GM21737 (cell line): ENCODE data around the gene TXNRD2.

Source experiments
- ATAC-seq: cut with Tn5 transposase; IDR thresholded peaks from one replicate; pipeline ENCODE4 v1.9.1; 2021; ENCODE audit warnings: mild to moderate bottlenecking, moderate library complexity; ENCODE audit not compliant: unreplicated experiment

TXNRD2 gene

DNA sequence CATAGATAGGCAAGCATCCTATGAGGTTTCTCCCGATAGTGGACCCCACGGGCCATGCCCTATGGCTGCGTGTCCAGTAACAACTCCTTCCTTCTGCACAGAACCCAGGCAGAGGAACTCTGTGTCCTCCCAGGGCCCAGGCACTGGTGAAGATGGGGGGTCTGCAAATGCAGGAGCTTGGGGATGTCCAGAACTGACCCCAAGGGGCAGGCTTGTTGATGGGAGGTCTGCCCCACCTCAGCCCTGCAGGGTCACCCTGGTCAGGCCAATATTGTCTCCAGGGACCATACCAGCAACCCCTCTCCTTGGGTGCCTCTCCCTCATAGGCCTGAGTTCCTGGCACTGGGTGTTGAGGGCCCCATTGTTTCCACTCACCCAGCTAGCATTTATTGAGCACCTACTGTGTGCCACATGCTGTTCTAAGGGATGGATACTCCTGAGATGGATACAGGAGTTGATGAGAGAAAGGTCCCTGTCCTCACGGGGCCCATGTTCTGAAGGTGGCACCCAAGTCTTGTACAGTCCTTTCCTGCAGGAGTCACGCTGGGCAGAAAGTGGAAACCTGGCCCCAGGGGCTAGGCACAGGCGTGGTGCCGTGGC lies 26.3 kb upstream of the TXNRD2 start:
- no peak for ATAC-seq

DNA sequence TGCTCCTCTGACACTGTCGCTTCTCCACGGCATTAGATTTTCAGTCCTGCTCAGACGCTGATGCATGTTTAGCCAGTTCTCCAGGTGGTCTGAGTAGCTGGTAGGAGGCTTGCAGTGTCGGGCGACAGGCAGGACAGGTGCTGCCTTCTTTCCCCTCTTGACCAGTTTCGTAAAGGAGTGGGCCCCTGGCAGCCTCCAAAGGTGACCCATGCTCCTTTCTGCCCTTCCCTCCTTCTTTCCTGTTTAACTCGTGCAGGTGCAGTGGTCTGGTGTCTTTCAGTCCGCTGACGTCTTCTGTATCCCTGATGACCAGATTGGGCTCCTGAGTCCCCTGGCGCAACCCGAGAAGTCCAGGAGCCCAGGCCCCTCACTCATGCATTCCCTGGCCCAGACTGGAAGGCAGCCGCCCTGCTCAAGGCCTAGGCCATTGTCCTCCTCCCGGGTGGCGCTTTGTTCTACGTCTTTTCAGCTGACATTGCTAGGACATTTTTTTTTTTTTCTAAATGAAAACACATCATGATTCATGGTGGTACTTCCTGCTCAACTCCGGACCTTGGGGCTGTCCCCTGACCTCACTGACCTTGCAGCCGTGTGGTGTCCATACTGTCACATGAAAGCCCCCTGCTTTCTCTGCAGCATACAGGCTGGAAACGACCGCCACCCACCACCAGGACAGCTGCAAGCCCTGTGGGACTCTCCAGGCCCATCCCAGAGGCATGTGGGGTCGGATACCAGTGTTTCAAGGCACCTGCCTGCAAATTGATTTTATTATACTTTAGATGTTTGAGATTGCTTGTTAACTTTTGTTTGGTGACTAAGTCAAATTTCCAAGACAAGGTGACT lies 25.5 kb upstream of the TXNRD2 start:
- ATAC-seq = no peak

DNA sequence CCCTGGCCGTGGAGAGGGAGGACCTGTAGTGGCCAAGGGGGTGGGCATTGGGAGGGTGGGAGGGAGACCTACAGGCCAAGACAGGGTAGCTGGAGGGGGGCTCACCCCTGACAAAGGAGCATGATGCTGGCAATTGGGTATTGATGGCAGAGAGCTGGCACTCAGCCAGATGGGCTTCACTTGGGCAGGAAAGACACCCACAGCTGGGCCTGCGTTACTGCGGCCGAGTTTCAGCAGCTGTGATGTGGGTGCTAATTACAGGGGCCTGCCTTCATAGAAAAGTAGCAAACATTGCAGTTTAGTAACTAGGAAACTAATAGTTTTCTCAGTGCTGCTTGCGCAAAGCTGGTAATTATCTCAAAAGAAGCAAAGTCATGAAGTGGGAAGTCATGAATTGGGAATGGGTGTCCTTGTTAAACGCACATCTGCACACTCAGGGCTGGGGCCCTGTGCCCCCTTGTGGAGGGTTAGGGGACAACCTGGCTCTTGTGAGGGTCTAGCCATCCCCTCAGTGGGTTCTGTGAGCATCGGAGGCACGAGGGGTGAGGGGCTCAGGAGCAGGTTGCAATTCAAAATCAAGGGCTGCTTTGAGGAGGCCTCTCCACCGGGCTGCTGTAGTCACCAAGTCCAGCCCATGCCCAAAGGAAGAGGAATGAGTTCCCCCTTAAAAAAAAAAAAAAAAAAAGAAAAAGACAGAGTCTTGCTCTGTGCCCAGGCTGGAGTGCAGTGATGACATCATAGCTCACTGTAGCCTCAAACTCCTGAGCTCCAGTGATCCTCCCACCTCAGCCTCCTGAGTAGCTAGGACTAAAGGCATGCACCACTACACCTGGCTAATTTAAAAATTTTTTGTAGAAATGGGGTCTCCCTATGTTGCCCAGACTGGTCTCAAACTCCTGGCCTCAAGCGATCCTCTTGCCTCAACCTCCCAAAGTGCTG lies 24.4 kb upstream of the TXNRD2 start:
- ATAC-seq = no peak

- no peak for ATAC-seq
Observed at GRCh38 chr22:19964701-19965386, 23.2 kb upstream of the TXNRD2 start.

DNA sequence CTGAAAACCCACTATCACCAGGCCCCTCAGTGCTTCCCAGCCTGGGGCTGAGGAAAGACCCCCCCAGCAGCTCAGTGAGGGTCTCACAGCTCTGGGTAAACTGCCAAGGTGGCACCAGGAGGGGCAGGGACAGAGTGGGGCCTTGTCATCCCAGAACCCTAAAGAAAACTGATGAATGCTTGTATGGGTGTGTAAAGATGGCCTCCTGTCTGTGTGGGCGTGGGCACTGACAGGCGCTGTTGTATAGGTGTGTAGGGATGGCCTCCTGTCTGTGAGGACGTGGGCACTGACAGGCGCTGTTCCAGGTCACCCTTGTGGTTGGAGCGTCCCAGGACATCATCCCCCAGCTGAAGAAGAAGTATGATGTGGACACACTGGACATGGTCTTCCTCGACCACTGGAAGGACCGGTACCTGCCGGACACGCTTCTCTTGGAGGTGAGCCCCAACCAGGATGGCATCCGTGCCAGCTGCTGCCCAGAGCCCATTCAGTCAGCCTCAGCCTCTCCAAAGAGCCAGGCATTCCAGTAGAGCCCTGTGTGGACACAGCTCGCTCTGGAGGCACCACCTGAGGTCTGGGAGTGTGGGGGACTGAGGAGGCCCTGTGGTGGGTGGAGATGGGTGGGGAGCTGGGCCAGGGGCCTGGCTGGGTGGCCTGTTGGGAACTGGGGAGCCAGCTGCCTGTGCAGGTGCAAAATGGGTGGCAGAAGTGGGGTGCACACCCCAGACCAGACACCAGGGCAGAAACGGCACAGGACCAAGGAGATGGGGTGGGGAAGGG lies 22.4 kb upstream of the TXNRD2 start:
- ATAC-seq = no peak

GRCh38 chr22:19962909-19963806 lies 21.5 kb upstream of the TXNRD2 start:
- ATAC-seq = no peak

DNA sequence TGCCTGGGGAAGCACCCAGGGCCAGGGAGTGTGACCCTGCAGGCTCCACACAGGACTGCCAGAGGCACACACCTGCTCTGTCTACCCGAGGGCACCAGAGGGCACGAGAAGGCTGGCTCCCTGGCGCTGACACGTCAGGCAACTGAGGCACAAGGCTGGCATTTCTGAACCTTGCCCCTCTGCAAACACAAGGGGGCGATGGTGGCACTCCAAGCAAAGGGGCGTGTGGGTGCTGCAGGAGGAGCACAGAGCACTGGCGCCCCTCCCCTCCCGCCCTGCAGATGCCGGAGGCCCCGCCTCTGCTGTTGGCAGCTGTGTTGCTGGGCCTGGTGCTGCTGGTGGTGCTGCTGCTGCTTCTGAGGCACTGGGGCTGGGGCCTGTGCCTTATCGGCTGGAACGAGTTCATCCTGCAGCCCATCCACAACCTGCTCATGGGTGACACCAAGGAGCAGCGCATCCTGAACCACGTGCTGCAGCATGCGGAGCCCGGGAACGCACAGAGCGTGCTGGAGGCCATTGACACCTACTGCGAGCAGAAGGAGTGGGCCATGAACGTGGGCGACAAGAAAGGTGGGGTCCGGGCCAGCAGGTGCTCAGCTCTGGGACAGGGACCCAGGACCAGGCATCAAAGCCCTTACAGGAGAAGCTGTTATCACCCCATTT lies 20.8 kb upstream of the TXNRD2 start:
- ATAC-seq = no peak

DNA sequence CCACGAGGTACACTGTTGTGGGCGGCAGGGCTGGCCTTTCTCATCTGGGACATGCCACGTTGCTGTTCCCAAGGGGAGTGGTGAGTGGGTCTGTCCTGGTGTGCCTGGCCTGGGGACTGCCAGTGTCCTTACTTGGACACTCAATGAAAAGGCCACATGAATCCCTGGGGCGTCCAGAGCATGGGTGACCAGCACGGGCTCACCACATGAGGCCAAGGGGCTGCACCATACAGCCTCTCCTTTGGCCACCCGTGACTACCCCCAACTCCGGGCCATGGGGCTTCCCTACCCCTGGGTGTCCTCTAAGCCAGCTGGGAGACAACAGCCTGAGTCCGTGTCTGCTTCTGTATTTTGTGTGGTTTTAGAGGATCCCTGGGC lies 20.2 kb upstream of the TXNRD2 start:
- ATAC-seq = no peak

DNA sequence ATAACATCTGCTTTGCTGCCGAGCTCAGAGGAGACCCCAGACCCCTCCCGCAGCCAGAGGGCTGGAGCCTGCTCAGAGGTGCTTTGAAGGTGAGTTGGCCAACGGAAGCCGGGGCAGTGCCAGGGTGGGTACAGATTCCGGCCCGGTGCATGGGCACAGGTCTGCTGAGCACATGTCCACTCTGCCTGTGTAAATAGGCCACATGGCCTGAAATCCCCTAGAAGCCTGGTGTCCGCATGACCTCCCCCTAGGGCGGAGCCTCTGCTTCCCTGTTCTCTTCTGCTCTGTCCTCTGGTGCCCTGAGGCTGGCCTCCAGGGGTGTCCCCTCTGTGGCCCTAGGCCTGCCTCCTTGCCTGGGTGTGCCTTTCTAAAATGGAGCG lies 19.6 kb upstream of the TXNRD2 start:
- ATAC-seq = no peak

- no peak for ATAC-seq
Observed at GRCh38 chr22:19960491-19961200, 19.0 kb upstream of the TXNRD2 start.

DNA sequence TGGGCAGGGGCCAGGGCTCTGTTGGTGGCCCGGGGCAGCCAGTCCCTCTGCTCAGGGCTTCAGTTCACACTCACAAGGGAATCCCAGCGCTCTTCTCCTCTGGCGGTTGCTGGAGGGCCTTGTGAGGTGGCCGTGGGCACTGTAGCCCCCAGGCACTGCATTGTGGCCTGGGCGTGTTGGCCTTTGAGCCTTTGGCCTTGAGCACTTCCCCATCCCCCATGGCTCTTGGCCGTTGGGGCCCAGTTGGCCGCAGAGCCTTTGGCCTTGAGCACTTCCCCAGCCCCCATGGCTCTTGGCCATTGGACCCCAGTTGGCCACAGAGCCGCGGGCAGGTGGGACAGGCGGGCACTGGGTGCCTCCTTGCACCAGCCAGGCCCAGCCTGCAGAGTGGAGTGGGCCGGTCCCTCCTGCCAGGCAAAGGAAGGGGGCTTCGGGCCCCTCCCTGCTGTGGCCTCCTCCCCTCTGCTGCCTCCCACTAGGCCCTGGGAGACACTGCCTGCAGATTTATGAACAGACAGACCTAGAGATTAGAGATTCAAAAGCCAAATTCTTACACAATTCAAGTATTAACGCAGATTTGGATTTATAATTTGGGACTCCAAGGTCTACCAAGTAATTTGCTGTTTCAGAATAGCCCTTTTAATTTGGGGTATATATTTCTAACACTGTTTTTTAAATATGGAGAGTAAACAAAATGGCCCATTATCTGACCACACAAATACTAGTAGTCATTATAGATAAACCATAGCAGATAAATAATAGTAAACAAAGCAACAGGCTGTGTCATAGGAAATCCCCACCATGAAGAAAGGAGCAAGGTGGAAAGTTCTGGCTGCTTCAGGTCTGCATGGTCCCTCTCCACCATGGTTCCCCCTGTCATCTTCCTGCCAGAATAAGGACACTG lies 18.2 kb upstream of the TXNRD2 start:
- ATAC-seq = no peak

- no peak for ATAC-seq
Observed at GRCh38 chr22:19959043-19959586, 17.5 kb upstream of the TXNRD2 start.

GRCh38 chr22:19958083-19959042 lies 16.7 kb upstream of the TXNRD2 start:
- ATAC-seq = no peak

- no peak for ATAC-seq
Observed at GRCh38 chr22:19957445-19957844, 15.8 kb upstream of the TXNRD2 start.

GRCh38 chr22:19955241-19956128 lies 13.9 kb upstream of the TXNRD2 start:
- no peak for ATAC-seq
